Uterus (tissue), 2 donors: ENCODE data around the gene PANX1.

ENCODE experiments used
- CTCF ChIP-seq, 4 experiments: fragments of 200-600 bp in 2 of 4; fragments of 450-650 bp in 2 of 4; sonication (generic) in 2 of 4; IDR thresholded peaks; one replicate each; pipeline ENCODE4 v1.5.1; 2016 to 2019; ENCODE audit warnings: antibody characterized with exemption in 4 of 4, mild to moderate bottlenecking in 2 of 4, moderate library complexity in 1 of 4
- POLR2A ChIP-seq, 2 donors: fragments of 450-650 bp; IDR thresholded peaks; one replicate each; pipeline ENCODE4 v1.6.1; 2016; ENCODE audit warnings: antibody characterized with exemption in 2 of 2, mild to moderate bottlenecking in 1 of 2, moderate library complexity in 1 of 2

- no peak for TF ChIP-seq CTCF (IDR thresholded peaks at IDR 0.05)
- no peak for TF ChIP-seq POLR2A (IDR thresholded peaks at IDR 0.05)
Observed at GRCh38 chr11:94148189-94148588, 19.5 kb downstream of the PANX1 start.
